ENCODE data around the gene SPON1.

DNA sequence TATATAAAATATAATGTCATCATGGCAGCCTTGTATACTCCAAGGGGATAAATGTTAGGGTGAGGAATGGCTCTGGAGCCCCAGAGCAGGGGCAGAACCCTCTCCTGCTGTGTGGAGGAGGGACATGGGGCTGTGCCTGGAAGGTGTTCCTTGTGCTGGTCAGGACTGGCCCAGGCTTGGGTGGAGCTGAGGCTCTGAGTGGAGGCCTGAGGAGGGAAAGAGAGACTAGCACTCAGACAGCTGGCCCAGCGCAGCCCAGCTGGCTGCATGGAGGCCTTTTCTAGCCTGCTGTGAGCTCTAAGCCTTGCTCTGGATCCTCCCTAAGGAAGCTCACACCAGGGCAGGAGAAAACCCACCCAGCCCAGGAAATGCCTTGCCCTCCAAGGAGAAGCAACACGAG is 282.9 kb downstream of the SPON1 start:
- TF ChIP-seq, protein P1, sequence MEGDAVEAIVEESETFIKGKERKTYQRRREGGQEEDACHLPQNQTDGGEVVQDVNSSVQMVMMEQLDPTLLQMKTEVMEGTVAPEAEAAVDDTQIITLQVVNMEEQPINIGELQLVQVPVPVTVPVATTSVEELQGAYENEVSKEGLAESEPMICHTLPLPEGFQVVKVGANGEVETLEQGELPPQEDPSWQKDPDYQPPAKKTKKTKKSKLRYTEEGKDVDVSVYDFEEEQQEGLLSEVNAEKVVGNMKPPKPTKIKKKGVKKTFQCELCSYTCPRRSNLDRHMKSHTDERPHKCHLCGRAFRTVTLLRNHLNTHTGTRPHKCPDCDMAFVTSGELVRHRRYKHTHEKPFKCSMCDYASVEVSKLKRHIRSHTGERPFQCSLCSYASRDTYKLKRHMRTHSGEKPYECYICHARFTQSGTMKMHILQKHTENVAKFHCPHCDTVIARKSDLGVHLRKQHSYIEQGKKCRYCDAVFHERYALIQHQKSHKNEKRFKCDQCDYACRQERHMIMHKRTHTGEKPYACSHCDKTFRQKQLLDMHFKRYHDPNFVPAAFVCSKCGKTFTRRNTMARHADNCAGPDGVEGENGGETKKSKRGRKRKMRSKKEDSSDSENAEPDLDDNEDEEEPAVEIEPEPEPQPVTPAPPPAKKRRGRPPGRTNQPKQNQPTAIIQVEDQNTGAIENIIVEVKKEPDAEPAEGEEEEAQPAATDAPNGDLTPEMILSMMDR (conservative IDR thresholded peaks at IDR 0.05; ENCODE audit: low read length): no peak
- TF ChIP-seq EZH2phosphoT487 (IDR thresholded peaks at IDR 0.05; ENCODE audit: borderline replicate concordance): no peak

All from Loucy (cell line).